NK-92 (cell line): ENCODE measurements around the gene H3-3A.
"Not testable (repeated sequence)": the region's sequence is repeated elsewhere in the genome, so short reads cannot be mapped to it uniquely, and the experiment has no call there.

ENCODE experiments used
- DNase-seq: peaks from one replicate; lab custom pipeline; 2025; ENCODE audit not compliant: unreplicated experiment; lab: John Stamatoyannopoulos, UW

H3-3A gene

GRCh38 chr1:226083302-226084101 lies 21.0 kb downstream of the H3-3A start:
- DNase-seq = peak; percentile 38

- DNase-seq = no peak
Observed at GRCh38 chr1:226085675-226086285, 23.3 kb downstream of the H3-3A start.

- DNase-seq = no peak
Observed at GRCh38 chr1:226086776-226087175, 24.3 kb downstream of the H3-3A start.

GRCh38 chr1:226091461-226091860 lies 28.9 kb downstream of the H3-3A start:
- DNase-seq = no peak

GRCh38 chr1:226092048-226092820 lies 29.7 kb downstream of the H3-3A start:
- DNase-seq = not testable (repeated sequence)

- DNase-seq = no peak
Observed at GRCh38 chr1:226092965-226093364, 30.4 kb downstream of the H3-3A start.

GRCh38 chr1:226093621-226094020 lies 31.1 kb downstream of the H3-3A start:
- DNase-seq = no peak

- no peak for DNase-seq
Observed at GRCh38 chr1:226094451-226094850, 31.9 kb downstream of the H3-3A start.

GRCh38 chr1:226095286-226095685 lies 32.8 kb downstream of the H3-3A start:
- DNase-seq = no peak

- DNase-seq = no peak
Observed at GRCh38 chr1:226097866-226098625, 35.5 kb downstream of the H3-3A start.

- no peak for DNase-seq
Observed at GRCh38 chr1:226098870-226099835, 36.6 kb downstream of the H3-3A start.

GRCh38 chr1:226100436-226101391 lies 38.2 kb downstream of the H3-3A start:
- DNase-seq = no peak

GRCh38 chr1:226104671-226105121 lies 42.2 kb downstream of the H3-3A start:
- no peak for DNase-seq

- no peak for DNase-seq
Observed at GRCh38 chr1:226107471-226108460, 45.2 kb downstream of the H3-3A start.

GRCh38 chr1:226108935-226109828 lies 46.7 kb downstream of the H3-3A start:
- no peak for DNase-seq

- no peak for DNase-seq
Observed at GRCh38 chr1:226109829-226110248, 47.3 kb downstream of the H3-3A start.
